Measurements from ENCODE around the gene GCH1.
"Not testable (repeated sequence)": the region's sequence is repeated elsewhere in the genome, so short reads cannot be mapped to it uniquely, and the experiment has no call there.

GCH1 gene, protein sequence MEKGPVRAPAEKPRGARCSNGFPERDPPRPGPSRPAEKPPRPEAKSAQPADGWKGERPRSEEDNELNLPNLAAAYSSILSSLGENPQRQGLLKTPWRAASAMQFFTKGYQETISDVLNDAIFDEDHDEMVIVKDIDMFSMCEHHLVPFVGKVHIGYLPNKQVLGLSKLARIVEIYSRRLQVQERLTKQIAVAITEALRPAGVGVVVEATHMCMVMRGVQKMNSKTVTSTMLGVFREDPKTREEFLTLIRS

GRCh38 chr14:54902521-54903420 is at the start of gene GCH1:
Gene GCH1 (minus strand): TSS chr14:54902826. CDS start chr14:54902663, 163 bp downstream.
- DNase-seq (ENCODE audit: low spot score): no peak

GRCh38 chr14:54947230-54947629 is 44.6 kb upstream of the GCH1 start:
- no peak for DNase-seq (ENCODE audit: low spot score)

GRCh38 chr14:54946500-54946899 is 43.9 kb upstream of the GCH1 start:
- DNase-seq (ENCODE audit: low spot score): no peak

- DNase-seq (ENCODE audit: low spot score): no peak
Measured at GRCh38 chr14:54944737-54945391, 42.2 kb upstream of the GCH1 start.

- DNase-seq (ENCODE audit: low spot score): no peak
Measured at GRCh38 chr14:54942913-54943312, 40.3 kb upstream of the GCH1 start.

DNA sequence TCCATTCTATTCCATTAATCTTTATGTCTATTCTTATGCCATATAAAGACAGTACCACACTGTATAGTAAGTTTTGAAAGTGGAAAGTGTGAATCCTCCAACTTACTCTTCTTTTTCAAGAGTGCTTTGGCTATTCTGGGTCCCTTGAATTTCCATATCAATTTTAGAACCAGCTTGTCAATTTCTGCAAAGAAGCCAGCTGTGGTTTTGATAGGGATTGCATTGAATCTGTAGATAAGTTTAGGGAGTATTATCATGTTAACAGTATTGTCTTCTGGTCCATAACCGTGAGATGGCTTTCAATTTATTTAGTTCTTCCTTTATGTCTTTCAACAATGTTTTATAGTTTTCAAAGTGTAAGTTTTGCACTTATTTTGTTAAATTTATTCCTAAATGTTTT is 34.2 kb upstream of the GCH1 start:
- no peak for DNase-seq (ENCODE audit: low spot score)

DNA sequence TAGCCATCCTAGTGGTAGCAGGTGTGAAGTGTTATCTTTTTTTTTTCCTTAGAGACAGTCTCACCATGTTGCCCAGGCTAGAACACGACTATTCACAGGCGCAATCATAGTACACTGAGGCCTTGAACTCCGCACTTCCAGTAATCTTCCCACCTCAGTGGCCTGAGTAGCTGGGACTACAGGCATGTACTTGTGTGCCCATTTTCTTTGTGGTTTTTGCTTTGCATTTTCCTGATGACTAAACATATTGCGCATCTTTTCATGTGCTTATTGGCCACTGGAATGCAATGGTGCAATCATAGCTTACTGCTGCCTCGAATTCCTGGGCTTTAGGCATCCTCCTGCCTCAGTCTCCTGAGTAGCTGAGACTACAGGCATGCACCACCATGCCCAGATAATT is 33.3 kb upstream of the GCH1 start:
- no peak for DNase-seq (ENCODE audit: low spot score)

DNA sequence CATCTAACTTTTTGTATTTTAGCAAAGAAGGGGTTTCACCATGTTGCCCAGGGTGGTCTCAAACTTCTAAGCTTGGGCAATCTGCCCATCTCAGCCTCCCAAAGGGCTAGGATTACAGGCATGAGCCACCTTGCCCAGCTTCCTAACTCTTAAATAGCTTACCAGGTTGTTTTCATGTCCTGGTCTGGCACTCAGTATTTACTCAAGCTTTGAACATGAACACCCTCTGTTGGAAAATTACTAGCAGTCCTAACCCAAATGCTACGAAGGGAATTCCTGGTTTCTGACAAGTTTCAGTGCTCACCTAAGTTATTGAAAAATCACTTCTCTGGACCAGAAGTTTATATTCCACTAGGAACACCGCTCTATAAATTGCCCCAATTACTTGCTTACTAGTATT is 32.5 kb upstream of the GCH1 start:
- DNase-seq (ENCODE audit: low spot score): no peak

DNA sequence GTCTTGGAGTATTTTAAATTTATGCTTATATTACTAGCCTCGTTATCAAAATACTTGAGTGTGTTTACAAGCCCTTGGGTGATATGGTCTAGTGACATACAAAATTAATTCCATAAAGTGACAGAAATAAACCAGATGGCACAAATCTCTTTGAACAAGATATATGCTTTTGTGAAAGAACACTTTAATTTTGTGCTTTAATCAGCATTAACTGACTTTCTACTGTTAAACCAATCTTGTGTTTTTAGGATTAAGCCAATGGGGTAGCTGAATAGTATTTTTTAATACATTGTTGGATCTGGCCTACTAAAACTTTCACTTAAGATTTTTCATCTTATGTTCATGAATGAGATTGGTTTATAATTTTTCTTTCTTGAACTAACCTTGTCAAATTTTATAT is 30.4 kb upstream of the GCH1 start:
- DNase-seq (ENCODE audit: low spot score): no peak

GRCh38 chr14:54931598-54932340 is 29.1 kb upstream of the GCH1 start:
- DNase-seq (ENCODE audit: low spot score): no peak

DNA sequence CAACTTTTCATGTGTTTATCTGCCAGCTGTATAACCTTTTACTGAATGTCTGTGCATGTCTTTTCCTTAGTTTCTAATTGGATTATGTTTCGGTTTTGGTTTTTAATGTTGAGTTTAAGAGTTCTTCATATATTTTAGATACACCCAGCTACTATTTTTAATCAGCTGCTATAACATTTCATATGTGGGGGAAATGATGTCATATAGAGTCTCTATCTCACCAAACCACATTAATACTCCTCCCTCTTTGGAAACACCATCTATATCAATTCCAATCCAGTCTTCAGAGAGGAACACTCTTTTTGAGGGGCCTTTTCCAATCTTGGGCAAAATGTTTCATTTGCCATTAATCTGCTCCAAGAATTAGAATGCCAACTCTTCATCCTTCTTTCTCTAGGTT is 28.5 kb upstream of the GCH1 start:
- DNase-seq (ENCODE audit: low spot score): no peak

- no peak for DNase-seq (ENCODE audit: low spot score)
Measured at GRCh38 chr14:54929556-54929955, 26.9 kb upstream of the GCH1 start.

DNA sequence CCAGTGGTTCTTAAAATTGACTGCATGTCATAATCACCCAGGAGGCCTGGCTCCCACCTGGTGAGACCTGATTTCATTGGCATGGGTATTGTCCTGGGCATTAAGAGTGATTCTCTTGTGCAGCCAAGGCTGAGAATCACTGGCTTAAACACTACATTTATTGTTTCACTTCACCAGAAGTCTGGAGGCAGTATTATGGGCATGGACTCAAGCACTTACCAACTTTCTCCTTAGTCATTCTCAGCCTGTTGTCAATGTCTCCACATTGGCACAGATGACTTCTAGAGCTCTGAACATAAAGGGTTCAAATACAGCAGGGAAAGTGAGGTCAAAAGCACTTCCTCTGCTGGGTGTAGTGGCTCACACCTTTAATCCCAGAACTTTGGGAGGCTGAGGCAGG is 25.6 kb upstream of the GCH1 start:
- no peak for DNase-seq (ENCODE audit: low spot score)

GRCh38 chr14:54927551-54927950 is 24.9 kb upstream of the GCH1 start:
- DNase-seq (ENCODE audit: low spot score): no peak

DNA sequence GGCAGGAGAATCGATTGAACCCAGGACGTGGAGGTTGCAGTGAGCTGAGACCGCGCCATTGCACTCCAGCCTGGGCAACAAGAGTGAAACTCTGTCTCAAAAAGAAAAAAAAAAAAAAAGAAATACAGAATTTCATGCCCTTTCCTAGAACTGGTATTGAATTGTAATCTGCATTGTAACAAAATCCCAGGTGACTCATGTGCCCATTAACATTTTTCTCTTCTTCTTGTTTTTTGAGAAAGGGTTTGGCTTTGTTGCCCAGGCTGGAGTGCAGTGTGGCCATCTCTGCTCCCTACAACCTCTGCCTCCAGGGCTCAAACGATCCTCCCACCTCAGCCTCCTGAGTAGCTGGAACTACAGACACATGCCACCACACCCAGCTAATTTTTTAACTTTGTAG is 23.9 kb upstream of the GCH1 start:
- not testable (repeated sequence) for DNase-seq (ENCODE audit: low spot score)

DNA sequence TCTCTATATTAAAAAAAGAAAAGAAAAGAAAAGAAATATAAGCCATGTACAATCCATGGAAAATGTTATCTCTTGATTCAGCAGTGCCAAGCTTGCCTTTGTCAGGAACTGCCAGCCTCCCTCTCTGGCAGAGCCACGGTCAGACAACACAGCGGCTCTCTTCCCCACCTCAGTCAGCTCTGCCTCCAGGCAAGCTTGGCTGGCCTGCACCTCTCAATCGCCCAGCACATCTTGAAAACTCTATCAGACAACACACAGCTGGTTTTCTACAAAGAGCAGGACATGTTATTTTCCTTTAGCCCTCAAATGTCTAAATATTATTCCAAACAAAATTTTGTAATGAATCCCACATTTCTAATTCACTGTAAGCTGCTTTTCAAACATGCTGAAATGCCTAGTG is 20.0 kb upstream of the GCH1 start:
- DNase-seq (ENCODE audit: low spot score): no peak

DNA sequence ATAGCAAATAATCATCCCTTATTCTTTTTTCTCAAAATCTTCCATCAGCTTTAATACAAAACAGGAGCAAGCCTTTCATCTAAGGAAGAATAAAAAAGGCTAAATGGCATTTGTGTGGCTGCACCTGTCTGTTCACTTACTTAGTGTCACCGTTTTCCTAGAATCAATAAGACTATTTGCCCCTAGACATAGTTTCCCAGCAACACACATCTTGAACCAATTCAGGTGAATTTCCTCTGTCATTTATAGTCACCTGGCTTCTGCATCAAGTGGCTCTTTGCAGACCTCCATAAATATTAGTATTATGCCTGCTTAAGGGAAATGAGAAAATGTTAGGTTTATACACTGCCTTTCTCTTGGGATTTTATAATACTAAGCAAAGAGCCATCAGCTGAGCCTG is 17.4 kb upstream of the GCH1 start:
- DNase-seq (ENCODE audit: low spot score): no peak

- no peak for DNase-seq (ENCODE audit: low spot score)
Measured at GRCh38 chr14:54919330-54919729, 16.7 kb upstream of the GCH1 start.

DNA sequence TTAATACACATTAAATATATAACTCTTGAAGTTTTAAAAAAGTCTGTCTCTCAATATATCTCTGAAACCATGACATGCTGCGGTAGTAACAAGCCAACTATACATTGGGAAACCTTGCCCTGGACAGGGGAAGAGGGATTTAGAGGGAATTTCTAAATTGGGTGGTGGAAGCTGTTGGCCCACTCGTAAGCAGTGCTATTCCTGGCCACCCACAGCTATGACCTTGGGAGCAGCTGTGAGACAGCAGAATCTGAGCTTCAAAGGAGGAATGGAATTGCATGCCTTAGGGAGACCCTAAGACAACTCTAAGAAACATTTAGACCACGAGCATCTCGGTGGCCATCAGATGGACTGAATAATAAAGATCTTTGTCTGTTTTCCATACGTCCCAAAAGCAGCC is 15.8 kb upstream of the GCH1 start:
- DNase-seq (ENCODE audit: low spot score): no peak

DNA sequence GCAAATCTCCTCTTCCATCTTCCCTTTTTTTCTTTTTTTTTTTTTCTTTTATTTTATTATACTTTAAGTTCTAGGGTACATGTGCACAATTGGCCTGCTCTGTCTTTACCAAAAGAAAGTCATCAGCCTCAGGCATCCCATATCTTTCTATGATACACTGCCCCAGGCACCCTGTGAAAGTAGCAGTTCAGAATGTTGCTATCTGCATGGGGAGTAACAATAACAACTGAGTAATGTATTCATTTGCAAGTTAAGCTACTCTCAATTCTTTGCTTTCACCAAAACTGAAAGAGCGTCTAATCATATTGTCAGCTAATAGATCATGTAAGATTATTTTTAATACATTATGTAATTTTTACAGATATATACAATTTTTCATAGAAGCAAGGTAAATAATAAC is 13.5 kb upstream of the GCH1 start:
- DNase-seq (ENCODE audit: low spot score): no peak

DNA sequence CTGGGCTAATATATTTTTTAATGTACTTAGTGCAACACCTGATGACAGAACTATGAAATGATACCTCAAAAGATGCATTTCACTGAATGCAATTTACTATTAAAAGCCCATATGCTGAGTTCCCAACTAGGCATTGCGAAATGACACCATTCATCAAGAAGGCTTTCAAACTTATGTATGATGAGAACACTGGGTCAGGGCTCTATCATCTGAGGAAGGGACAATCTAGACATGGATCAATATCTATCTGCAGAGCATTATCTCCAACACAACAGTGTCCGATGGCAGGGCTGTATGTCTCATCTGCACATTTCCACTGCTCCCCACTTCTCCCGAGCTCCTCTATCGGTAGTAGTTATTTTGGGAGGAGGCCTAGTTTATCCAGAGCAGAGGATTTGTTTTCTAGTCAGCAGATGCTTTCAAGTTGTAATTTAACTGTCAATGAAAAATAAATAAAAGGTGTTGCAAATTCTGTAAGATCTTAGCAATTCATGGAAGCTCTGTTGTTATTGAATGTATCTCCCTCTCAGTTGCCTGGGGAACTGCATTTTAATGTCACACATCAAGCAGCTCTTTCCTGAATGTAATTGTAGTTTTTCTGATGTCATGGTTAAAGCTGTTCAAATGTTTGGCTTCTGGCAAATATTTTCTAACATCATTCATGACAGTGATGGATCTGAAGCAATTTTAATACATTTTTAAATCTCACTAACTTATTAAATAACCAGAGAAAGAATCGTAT is 7.4 kb upstream of the GCH1 start:
- DNase-seq (ENCODE audit: low spot score): no peak

- DNase-seq (ENCODE audit: low spot score): not testable (repeated sequence)
Measured at GRCh38 chr14:54908973-54909372, 6.3 kb upstream of the GCH1 start.

All from putamen (tissue), 1 donor.